K562 (cell line): ENCODE measurements around the gene AIFM3. TPM values are rescaled to one million over a fixed set of nuclear protein-coding genes. Genes with fewer than 3 reads are reported as not detected.

Source experiments
- ELF2 ChIP-seq: fragments of 250-450 bp; sonication (Bioruptor Pico); IDR thresholded peaks from 2 replicates; pipeline ENCODE4 v1.5.0; 2021; ENCODE audit warnings: mild to moderate bottlenecking
- ETV5 ChIP-seq: sonication (generic); formaldehyde crosslinking; IDR thresholded peaks from 2 replicates; pipeline ENCODE4 v1.4.0; 2020; ENCODE audit warnings: low read depth, mild to moderate bottlenecking, missing genetic modification reagents
- FUS ChIP-seq: fragments of 200-400 bp; formaldehyde crosslinking; optimal IDR thresholded peaks from 2 replicates; pipeline ENCODE3; 2017; ENCODE audit warnings: low read depth, low read length
- HDAC3 ChIP-seq: fragments of 450-650 bp; IDR thresholded peaks from 2 replicates; pipeline ENCODE4 v1.6.1; 2018; ENCODE audit warnings: borderline replicate concordance, mild to moderate bottlenecking, moderate library complexity; ENCODE audit not compliant: partially characterized antibody
- HDAC6 ChIP-seq: IDR thresholded peaks from 2 replicates; pipeline ENCODE4 v1.6.1; 2012; ENCODE audit warnings: low read depth, mild to moderate bottlenecking, control low read depth, inconsistent platforms, low read length, moderate library complexity
- OTX1 ChIP-seq: fragments of 450-650 bp; formaldehyde crosslinking; IDR thresholded peaks from 2 replicates; pipeline ENCODE4 v1.4.0; 2022; ENCODE audit warnings: mild to moderate bottlenecking
- POU5F1 ChIP-seq: fragments of 150-350 bp; IDR thresholded peaks from 2 replicates; pipeline ENCODE4 v1.6.1; 2014; ENCODE audit warnings: borderline replicate concordance, low read length, low read depth, mild to moderate bottlenecking; ENCODE audit not compliant: partially characterized antibody
- SMARCE1 ChIP-seq: fragments of 450-650 bp; IDR thresholded peaks from 2 replicates; pipeline ENCODE4 v1.7.1; 2016; ENCODE audit warnings: mild to moderate bottlenecking
- SRSF3 ChIP-seq: fragments of 200-400 bp; formaldehyde crosslinking; IDR thresholded peaks from 2 replicates; pipeline ENCODE4 v1.6.1; 2016; ENCODE audit warnings: mild to moderate bottlenecking, low read length, moderate library complexity; ENCODE audit not compliant: insufficient read depth
- U2AF1 ChIP-seq: fragments of 200-400 bp; formaldehyde crosslinking; optimal IDR thresholded peaks from 2 replicates; pipeline ENCODE3; 2017; ENCODE audit warnings: mild to moderate bottlenecking, low read depth, low read length, moderate library complexity
- ZKSCAN8 ChIP-seq: fragments of 200-800 bp; sonication (Bioruptor generic); IDR thresholded peaks from 2 replicates; pipeline ENCODE4 v1.6.1; 2016; ENCODE audit warnings: missing genetic modification characterization, missing compliant biosample characterization
- ZSCAN29 ChIP-seq: fragments of 450-650 bp; IDR thresholded peaks from 2 replicates; pipeline ENCODE4 v1.6.1; 2017
- polyA plus RNA-seq, 8 experiments: library from polyadenylated mRNA; depleted of rRNA in 4 of 8; stranded (reverse) in 5 of 8; unstranded in 3 of 8; fragments of >200 nt; fragmentation: Nextera tagmentation in 2 of 8; fragmentation: Illumina TruSeq in 1 of 8; extraction: Ambion mirVana in 2 of 8; extraction: Trizol in 1 of 8; gene quantifications; 2 replicates each; pipeline versions ENCODE4 v1.2.1 to v1.2.3, GENCODE V29; 2011 to 2014; ENCODE audit warnings: inconsistent platforms in 1 of 8, missing spikeins in 1 of 8
- total RNA-seq, 7 experiments: library from RNA; depleted of rRNA in 6 of 7; stranded (reverse); fragments of >200 nt in 6 of 7; fragmentation: Illumina TruSeq in 2 of 7; extraction: Trizol in 2 of 7; gene quantifications; 2 replicates each; pipeline versions ENCODE4 v1.2.1 to v1.2.3, GENCODE V29; 2011 to 2021; ENCODE audit warnings: low replicate concordance in 1 of 7
- TF ChIP-seq, protein P1 (sequence below): IDR thresholded peaks from 3 replicates; pipeline ENCODE4 v1.6.1; 2011; ENCODE audit warnings: borderline replicate concordance, mild to moderate bottlenecking, moderate library complexity; ENCODE audit not compliant: insufficient read length; ENCODE audit errors: extremely low read depth
- TF ChIP-seq, protein P2 (sequence below), 2 experiments: fragments of 150-350 bp in 1 of 2; IDR thresholded peaks; 2 replicates each; pipeline ENCODE4 v1.6.1; 2012 to 2016; ENCODE audit warnings: low read depth in 2 of 2, low read length in 2 of 2, mild to moderate bottlenecking in 1 of 2, moderate library complexity in 1 of 2
- TF ChIP-seq, protein P3 (sequence below): sonication (generic); formaldehyde crosslinking; IDR thresholded peaks from 2 replicates; pipeline ENCODE4 v1.8.0; 2022; ENCODE audit warnings: missing genetic modification reagents, mild to moderate bottlenecking, moderate library complexity, borderline replicate concordance
- TF ChIP-seq, protein P4 (sequence below), 3 experiments: fragments of 200-800 bp in 1 of 3; sonication (Bioruptor generic) in 1 of 3; sonication (generic) in 1 of 3; formaldehyde crosslinking in 1 of 3; IDR thresholded peaks; 2 replicates each; pipeline versions ENCODE4 v1.6.1 to v1.8.0; 2016 to 2022; ENCODE audit warnings: mild to moderate bottlenecking in 2 of 3, missing compliant biosample characterization in 2 of 3, missing genetic modification characterization in 2 of 3, missing genetic modification reagents in 1 of 3

AIFM3 gene
- total and polyA plus RNA-seq, 9 of the 15 experiments (the other 6 are each of a cell fraction or from before 2014, with no cell fraction given): 0.03 to 0.20 (median 0.07) TPM; not detected in 1

DNA sequence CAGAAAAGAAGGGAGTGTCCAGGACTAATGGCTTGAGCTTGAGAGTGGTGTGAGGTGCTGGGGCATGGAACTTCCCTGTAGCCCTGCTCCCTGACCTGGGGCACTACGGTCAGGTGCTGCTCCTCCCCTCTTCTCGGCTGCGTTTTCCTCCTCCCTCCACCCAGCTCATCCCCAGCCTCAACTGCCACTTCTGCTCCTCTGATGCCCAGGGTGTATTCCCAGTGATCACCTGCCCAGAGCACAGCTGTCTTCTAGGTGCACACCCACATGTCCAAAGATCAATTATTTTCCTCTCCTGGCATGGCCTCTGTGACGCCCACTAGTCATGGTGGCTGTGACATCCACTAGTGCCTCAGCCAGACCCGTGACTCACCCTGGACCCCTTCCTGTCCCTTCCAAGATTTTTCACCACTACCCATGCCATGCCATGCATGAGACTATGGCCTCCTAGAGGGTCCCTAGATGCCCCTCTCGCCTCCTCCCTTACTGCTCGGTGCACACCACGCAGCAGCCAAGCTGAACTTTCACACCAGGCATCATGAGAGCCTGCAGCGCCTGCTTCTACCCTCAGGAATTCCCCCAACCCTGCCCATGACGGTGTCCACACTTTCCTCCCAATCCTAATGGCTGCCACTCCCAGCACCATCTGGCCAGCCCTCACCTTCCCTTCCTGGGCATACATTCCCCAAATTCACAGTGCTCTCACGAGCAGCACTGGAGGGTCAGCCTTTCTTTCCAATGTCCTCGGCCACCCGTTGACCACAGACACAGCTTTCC lies 49.8 kb downstream of the AIFM3 start (continued):
- TF ChIP-seq OTX1 (peak; percentile 62; the same call in 1 of the 2 replicates), FUS (no peak), POU5F1 (no peak), SMARCE1 (no peak), HDAC6 (no peak), ZSCAN29 (no peak), ETV5 (no peak), HDAC3 (no peak), U2AF1 (no peak), ELF2 (CRISPR knock-in tag) (no peak), ZKSCAN8 (CRISPR knock-in tag) (no peak), SRSF3 (0 out of 2 replicates have a peak, but pooled peaks have one; percentile 13)
- TF ChIP-seq, protein P1, sequence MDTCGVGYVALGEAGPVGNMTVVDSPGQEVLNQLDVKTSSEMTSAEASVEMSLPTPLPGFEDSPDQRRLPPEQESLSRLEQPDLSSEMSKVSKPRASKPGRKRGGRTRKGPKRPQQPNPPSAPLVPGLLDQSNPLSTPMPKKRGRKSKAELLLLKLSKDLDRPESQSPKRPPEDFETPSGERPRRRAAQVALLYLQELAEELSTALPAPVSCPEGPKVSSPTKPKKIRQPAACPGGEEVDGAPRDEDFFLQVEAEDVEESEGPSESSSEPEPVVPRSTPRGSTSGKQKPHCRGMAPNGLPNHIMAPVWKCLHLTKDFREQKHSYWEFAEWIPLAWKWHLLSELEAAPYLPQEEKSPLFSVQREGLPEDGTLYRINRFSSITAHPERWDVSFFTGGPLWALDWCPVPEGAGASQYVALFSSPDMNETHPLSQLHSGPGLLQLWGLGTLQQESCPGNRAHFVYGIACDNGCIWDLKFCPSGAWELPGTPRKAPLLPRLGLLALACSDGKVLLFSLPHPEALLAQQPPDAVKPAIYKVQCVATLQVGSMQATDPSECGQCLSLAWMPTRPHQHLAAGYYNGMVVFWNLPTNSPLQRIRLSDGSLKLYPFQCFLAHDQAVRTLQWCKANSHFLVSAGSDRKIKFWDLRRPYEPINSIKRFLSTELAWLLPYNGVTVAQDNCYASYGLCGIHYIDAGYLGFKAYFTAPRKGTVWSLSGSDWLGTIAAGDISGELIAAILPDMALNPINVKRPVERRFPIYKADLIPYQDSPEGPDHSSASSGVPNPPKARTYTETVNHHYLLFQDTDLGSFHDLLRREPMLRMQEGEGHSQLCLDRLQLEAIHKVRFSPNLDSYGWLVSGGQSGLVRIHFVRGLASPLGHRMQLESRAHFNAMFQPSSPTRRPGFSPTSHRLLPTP: no peak
- TF ChIP-seq, protein P2, sequence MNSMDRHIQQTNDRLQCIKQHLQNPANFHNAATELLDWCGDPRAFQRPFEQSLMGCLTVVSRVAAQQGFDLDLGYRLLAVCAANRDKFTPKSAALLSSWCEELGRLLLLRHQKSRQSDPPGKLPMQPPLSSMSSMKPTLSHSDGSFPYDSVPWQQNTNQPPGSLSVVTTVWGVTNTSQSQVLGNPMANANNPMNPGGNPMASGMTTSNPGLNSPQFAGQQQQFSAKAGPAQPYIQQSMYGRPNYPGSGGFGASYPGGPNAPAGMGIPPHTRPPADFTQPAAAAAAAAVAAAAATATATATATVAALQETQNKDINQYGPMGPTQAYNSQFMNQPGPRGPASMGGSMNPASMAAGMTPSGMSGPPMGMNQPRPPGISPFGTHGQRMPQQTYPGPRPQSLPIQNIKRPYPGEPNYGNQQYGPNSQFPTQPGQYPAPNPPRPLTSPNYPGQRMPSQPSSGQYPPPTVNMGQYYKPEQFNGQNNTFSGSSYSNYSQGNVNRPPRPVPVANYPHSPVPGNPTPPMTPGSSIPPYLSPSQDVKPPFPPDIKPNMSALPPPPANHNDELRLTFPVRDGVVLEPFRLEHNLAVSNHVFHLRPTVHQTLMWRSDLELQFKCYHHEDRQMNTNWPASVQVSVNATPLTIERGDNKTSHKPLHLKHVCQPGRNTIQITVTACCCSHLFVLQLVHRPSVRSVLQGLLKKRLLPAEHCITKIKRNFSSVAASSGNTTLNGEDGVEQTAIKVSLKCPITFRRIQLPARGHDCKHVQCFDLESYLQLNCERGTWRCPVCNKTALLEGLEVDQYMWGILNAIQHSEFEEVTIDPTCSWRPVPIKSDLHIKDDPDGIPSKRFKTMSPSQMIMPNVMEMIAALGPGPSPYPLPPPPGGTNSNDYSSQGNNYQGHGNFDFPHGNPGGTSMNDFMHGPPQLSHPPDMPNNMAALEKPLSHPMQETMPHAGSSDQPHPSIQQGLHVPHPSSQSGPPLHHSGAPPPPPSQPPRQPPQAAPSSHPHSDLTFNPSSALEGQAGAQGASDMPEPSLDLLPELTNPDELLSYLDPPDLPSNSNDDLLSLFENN (IDR thresholded peaks at IDR 0.05; ENCODE audit: low read depth in 2 of 2, low read length in 2 of 2): 0 out of 4 replicates have a peak, but pooled peaks of 1 of the 2 experiments have one; percentile 8
- TF ChIP-seq, protein P3, sequence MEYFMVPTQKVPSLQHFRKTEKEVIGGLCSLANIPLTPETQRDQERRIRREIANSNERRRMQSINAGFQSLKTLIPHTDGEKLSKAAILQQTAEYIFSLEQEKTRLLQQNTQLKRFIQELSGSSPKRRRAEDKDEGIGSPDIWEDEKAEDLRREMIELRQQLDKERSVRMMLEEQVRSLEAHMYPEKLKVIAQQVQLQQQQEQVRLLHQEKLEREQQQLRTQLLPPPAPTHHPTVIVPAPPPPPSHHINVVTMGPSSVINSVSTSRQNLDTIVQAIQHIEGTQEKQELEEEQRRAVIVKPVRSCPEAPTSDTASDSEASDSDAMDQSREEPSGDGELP (CRISPR knock-in tag): no peak
- TF ChIP-seq, protein P4, sequence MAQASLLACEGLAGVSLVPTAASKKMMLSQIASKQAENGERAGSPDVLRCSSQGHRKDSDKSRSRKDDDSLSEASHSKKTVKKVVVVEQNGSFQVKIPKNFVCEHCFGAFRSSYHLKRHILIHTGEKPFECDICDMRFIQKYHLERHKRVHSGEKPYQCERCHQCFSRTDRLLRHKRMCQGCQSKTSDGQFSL (CRISPR knock-in tag; IDR thresholded peaks at IDR 0.05): no peak
- TF ChIP-seq, protein P4 (tag; IDR thresholded peaks at IDR 0.05): no peak
